Right kidney (tissue), 1 donor: Measurements from ENCODE around the gene LPIN2.
A peak's percentile ranks its signal among the peaks of the same experiment; 100 is the strongest.

Source experiments
- DNase-seq: peaks from one replicate; pipeline ENCODE4 v3.0.0-alpha.2; 2016

Gene LPIN2

DNA sequence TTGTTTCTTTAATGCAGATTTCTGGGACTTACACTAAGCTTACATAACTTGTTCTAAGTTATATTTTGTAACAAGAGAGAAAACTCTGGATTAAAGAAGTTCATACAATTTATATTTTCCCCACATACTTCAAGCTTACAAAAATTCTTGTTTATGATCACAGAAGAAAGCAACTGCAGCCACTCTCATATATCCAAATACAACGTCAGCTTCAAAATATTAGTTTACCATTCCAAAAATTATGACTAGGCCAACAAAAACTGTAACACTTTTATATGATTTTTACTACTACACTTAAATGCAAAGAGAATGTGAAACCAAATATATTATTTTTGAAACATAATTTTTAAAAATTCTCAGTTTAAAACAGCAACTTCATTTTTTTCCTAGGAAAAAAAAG is 30.9 kb downstream of the LPIN2 start:
- no peak for DNase-seq

DNA sequence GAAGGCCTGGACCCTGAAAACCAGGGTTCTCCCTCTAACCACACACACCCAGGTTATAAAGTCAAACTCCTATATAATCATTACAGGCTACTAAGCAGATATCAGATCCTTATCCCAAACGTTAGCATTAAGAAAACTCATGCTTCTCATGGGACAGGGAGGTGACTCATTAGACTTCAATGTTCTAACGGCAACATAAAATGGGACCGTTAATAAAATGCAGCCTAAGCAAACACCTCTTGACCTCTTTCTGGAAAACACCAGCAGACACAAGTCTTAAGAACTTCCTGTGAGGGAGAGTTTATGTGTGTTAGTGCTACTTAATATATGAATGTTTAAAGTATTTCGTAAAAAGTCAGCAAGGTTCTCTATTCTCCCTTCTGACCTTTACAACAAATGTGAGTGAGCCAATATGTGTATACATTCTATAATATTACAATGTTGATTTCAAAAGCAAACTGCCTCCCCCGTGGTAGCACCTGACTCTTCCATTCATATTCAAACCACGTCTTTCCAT is 31.7 kb downstream of the LPIN2 start:
- no peak for DNase-seq

DNA sequence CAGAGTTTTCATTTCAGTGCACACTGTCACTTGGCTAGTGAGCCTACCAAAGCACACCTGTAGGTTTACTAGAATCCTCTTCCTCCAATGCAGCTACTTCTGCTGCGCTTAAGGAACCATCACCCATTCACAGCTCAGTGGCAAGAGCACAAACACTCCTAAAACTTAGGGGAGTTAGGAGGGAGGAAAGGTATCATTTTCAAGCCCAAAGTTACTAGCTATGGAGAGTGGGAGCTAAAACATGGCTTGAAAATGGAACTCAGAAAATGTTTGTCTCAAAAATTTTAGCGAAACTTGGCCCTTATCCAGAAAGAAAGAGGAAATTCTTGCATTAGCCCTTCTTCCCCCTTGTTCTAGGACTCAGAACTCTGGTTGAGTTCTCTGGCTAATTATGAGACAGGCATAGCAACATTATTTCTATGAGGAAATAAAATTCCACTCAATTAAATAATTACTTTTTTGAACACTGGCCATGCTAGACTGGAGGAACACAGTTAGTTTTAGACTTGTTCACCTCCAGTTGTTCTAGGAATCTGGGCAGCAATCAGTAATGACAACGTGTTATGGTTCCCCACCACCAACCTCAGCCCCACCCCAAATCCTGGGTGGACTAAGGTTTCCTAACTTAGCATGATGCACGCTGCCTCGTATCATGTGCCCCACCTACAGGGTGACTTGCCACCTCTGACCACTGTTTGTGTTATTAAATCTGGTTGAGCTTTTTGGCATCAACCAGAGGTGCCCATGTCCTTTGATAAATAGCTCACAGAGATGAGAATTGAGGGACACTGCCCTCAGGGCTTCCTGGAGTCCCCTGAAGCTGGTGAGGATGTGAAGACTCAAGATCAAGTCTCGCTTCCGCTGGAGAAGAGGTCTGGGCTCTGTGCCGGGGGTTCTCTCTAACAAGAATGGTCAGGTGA is 32.8 kb downstream of the LPIN2 start:
- no peak for DNase-seq

DNA sequence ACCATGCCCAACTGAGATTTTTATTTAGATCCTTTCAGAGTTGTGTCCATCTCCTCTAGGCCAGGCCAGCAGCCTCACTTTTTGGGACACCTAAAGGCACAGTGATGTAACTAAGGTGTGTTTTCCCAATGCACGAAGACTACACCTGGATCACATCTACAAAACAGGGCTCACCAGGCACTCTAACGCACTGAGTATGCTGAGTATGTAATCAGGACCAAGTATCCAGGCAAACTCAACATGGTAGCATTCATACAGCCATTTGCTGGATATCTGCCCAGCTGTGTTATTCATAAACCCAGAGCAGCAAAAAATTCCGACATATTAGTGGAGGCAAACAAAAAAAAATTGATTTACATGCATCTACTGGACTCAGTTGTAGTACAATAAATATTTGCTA is 33.8 kb downstream of the LPIN2 start:
- DNase-seq, result no peak

DNA sequence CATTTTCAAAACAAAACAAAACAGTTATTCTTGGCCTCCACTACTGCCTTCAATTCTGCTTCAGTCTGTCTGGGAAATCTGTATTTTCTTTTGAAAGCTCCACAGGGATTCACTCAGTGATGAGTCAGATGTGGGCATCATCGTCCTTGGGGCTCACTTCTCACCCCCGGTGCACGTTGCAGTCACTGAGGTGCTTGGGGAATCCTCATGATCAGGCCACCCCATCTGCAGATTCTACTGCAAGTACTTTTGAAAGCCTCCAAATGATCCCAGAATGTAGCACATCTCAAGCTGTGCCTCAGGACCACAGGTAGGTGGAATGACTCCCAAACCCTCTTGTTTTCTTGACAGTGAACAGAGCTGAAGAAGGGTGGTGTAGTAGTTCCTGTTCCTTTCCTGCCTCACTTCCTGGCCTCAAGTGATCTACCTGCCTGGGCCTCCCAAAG is 34.3 kb downstream of the LPIN2 start:
- no peak for DNase-seq

DNA sequence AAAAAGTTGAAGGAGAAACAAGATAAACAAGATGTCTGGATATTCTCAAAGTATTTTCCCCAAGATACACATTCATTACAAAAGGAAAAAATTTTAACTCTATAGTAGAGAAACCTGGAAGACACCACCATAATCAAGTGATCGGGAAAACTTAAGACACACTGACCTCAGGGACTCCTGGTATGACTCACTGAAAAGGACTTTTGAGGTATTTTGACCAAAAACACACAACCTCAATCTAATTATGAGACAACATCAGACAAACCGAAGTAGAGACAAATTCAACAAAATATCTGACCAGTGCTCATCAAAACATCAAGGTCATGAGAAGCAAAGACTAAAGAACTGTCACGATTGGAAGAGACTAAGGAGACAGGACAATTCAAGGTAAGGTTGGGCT is 34.7 kb downstream of the LPIN2 start:
- no peak for DNase-seq

DNA sequence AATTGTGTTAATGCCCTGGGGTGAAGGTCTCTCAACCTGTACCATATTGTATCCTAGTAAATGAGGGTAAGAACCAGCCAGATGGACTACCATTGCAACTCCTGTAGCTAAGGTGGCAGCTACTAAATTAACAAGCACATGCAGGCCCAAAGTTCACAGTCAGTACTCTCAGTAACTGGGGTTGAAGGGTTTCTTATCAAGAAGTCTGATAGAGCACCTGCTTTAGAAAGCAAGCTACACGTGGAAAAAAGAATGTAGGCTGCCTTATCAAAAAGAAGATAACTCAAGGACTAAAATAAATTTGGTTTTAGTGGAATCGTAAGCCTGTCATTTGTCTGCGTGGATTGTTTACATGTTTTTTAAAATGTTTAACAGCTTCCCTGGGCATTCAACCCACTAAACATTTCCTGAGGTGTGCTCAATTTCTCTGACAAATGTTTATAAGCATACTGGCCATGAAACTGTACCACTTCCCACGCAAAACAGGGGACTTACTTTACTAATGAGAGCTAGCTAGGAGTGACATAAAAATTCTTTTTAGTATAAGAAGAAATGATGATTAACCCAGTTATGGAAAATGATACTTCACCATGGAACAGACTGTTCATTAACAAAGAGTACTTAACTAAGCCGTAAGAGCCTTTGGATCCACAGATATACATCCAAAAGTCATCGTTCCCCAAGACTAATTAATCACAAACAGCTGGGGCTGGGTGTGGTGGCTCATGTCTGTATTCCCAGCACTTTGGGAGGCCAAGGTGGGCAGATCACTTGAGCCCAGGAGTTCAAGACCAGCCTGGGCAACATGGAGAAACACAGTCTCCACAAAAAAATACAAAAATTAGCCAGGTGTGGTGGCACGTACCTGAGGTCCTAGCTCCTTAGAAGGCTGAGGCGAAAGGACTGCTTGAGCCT is 36.5 kb downstream of the LPIN2 start:
- no peak for DNase-seq

DNA sequence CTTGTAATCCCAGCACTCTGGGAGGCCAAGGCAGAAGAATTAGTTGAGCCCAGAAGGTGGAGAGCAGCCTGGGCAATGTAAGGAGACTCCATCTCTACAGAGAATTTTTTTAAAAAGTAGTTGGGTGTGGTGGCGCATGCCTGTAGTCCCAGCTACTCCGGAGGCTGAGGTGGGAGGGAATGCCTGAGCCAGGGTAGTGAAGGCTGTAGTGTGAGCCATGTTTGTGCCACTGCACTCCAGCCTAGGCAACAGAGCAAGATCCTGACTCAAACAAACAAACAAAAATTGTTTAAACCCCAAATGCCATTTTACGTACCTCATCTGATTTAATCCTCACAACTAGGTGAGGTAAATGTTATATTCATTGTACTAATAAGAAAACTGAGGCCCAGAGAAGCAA is 38.2 kb downstream of the LPIN2 start:
- no peak for DNase-seq

DNA sequence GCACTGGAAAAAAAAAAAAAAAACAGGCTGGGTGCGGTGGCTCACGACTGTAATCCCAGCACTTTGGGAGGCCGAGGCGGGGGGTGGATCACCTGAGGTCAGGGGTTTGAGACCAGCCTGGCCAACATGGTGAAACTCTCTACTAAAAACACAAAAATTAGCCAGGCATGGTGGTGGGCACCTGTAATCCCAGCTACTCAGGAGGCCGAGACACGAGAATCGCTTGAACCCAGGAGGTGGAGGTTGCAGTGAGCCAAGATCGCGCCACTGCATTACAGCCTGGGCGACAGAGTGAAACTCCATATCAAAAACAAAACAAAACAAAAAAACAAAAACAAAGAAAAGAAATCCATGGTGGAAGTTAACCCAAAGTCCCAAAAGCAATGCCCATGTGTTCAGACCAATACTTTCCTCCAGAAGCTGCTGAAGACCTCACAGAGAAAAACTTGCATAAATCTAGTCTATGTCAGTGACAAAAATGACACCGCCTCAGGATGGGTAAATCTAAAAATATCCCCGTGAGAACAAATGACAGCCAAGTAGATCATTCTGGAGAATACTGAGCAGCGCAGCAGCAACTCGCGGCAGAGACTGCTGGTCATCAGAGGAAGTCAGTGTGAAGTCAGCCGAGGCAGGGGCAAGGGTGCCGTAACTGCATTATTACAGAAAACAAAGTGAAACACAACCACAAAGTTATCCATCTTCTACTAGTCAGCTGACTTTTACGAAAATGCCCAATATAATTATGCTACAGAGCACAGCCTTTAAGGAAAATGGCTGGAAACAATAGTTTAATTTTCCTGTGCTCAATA is 41.0 kb downstream of the LPIN2 start:
- DNase-seq, result peak; percentile 31

DNA sequence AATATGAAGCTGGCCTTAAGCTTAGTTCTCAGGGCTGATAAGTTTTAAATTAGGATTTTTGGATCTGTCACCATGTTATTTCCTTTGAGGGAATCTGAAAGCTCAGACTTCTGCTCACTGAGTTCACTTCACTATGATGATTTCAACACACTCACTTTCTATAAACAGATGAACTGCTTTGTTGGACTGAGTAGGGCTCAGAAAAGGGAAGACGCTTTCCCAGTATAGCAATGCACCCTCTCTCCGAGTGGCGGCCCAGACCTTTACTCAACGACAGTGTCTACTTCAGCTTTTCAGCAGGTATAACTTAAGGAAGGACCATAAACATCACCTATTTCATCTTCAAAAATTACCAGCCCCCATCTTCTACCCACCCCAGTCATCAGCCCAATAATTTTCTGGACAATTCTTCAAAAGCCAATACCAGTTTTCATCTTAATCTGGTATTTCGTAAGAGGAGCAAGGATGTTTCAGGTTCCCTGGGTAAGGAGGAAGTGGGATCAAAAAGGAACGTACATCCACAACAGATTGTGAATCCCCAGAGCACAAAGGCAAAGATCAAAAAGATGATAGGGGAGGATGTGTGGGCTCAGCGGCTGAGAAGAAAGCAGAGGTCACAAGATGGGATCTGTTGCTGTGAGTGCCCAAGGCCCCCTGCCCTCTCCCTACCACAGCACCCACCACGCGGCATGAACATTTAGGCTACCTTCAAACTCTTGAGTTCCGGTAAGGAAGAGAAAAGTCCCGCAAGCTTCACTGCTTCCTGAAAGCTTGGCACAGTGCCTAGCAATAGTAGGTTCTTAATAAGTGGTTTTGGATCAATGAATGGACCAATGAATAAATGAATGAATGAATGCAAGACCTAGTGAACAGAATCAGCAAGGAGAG is 41.9 kb downstream of the LPIN2 start:
- DNase-seq, result no peak

DNA sequence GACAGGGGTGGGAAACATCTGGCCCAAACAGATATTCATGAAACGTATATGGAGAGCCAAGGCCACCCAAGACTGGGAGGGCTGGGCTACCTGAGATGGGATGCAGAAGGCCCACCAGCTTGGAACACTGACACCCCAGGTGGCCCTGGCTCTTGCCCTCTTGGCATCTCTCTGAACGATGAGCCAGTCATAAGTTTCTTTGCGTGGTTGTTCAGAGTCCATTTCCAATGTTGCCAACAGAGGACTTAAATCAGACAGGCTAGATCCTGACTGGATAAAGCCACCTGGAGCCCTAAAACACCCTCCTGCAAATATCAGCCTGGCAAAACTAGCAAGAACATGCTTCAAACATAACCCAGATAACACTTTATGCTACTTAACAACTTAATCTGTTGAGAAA is 42.6 kb downstream of the LPIN2 start:
- DNase-seq, result no peak

DNA sequence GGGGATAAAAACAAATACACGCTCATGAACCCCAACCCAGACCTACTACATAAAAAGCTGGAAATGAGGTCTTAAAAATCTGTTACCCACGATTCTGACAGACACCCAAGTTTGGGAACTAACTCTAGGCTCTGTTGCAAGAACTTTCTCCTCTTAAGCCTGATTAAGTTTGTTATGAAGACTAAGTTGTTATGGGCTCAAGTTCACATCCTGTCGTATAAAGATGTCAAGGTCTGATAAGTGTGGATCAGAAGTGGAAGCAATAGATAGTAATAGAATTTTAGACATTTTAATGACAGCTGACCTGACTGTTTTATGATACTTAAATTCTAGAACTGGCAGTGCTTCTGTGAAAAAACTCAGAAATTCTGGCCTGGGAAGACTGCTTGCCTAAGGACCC is 43.2 kb downstream of the LPIN2 start:
- DNase-seq, result no peak

DNA sequence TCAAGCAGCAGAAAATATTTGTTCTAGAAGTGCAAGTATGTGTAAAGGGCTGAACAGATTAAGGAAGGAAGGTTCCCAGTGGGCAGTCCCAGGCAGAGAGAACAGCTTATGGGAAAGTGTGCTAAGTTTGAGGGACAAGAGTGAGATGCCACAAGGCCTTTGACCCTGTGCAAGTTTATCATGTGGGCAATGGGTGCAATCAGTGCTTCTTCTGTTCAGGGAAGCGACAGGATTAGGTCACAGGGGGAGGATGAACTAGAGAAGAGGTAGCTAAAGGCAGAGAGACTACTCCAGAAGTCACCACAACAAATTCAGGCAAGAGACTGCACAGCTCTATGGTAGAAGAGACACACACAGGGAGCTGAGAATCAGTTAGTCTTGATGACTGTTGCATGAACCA is 44.3 kb downstream of the LPIN2 start:
- no peak for DNase-seq

DNA sequence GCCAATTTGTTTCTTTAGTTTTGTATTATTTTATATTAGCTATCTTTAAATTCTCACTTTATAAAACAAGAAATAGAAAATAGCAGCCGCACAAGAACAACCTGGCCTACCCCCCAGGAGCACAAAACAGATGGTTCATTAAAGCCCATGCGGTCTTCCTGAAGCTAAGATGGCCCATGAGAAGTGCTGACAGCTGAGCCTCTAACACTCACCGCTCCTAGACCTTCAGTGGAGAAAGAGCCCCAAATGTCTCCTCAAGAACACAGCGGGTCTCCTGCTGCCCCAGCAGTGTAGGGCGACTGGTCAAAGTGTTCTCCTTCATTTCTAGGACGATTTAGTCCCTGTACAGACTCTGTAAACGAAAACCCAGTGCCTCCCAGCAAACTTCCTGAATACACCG is 45.1 kb downstream of the LPIN2 start:
- no peak for DNase-seq

DNA sequence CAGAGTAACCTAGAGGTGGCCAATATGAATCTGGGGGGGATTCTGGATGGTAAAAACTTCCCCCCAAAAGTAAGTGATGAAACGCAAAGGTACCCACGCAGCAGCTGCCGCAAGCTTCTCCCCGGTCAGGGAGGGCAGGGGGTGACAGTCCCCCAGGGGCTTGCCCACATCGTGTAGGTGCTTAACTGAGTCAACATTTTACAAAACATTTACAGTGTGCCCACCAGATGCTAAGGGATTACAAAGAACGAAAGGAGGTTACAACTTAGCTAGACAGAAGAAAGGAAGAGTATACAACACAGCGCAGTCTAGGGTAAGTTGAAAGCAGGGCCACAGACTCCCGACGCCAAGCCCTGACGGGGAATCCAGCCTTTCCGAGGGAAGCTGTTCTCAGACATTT is 45.6 kb downstream of the LPIN2 start:
- no peak for DNase-seq

DNA sequence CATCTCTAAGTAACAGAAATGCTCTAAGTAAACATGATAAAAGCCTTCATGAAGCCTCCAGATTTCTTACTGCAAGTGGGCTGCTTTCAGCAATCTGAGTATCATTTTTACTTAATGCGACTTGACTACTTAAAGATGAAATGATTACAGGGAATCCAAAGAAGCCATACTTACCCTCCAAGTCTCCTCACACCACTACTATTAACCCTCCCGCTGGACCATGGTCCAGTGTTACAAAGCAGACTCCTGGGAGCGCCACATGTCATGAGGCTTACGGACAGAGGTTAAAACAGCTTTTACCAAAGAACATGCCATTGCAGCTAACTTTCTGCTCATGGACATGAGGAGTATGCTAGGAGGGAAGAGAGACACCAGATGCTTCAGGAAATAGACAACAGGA is 46.4 kb downstream of the LPIN2 start:
- DNase-seq, result no peak

DNA sequence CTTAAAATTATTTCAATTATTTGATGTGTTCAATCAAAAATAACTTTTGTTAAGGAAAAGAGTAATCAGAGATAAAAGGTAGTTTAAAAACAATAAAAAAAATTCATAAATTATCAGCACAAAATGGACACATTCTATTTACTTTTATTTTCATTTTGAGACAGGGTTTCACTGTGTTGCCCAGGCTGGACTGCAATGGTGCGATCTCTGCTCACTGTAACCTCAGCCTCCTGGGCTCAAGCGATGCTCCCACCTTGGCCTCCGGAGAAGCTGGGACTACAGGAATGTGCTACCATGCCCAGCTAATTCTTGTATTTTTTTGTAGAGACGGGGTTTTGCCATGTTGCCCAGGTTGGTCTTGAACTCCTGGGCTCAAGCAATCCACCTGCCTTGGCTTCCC is 47.1 kb downstream of the LPIN2 start:
- no peak for DNase-seq

DNA sequence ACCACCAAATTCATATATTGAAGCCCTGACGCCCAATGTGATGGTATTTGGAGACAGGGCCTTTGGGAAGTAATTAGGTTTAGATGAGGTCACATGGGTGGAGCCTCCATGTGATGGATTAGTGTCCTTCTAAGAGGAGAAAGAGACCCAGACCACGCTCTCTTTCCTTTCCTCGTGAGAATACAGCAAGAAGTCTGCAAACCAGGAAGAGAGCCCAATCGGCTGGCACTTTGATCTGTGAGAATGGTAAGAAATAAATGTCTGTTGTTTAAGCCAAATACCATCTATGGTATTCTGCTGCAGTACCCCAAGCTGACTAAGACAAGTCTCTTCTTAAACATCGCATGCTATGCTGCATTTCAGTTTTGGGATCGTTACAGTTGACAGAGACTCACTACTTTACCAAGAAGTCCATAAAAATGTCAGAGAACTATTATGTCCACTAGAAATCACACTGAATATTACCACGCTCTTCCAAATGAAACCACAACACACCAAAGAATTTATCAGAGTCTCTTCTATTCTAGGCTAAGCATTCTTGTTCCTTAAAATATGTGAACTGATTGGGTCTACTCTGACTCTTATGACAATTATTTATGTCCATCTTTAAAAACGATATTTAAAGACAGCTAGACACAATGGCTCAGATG is 48.5 kb downstream of the LPIN2 start:
- DNase-seq, result no peak
